ENCODE results near the gene PEAK1. TPM values are rescaled to one million over a fixed set of nuclear protein-coding genes. Genes with fewer than 3 reads are reported as not detected.

Gene PEAK1
- polyA plus RNA-seq, 1 experiment: 40.7 TPM

- no peak for DNase-seq (ENCODE audit: low read depth)
- Histone ChIP-seq H3K4me3 (ENCODE audit: low read depth, low read length) (no peak overlapping the region), H3K36me3 (ENCODE audit: control insufficient read depth, insufficient read depth, low read length) (no peaks in the 10 kb centered on the region), H3K27me3 (ENCODE audit: control insufficient read depth, insufficient read depth, low read length) (no peaks in the 10 kb centered on the region)
- ChIA-PET CTCF (no interaction called here), POLR2A (no interaction called here)
- no peak for TF ChIP-seq CTCF (IDR thresholded peaks at IDR 0.05; ENCODE audit: insufficient read depth, low read depth, low read length)
Measured at GRCh38 chr15:77414789-77415442, 5.0 kb downstream of the PEAK1 start.

GRCh38 chr15:77413699-77414349 is 6.1 kb downstream of the PEAK1 start:
- TF ChIP-seq CTCF (IDR thresholded peaks at IDR 0.05; ENCODE audit: insufficient read depth, low read depth, low read length): no peak
- ChIA-PET POLR2A (interaction anchor here (0.6 kb wide), 1 partner anchor 17 kb away, joined by 6 read pairs; no protein-coding TSS in a partner anchor), CTCF (no interaction called here)
- Histone ChIP-seq H3K27me3 (ENCODE audit: control insufficient read depth, insufficient read depth, low read length) (no peaks in the 10 kb centered on the region), H3K36me3 (ENCODE audit: control insufficient read depth, insufficient read depth, low read length) (no peaks in the 10 kb centered on the region), H3K4me3 (ENCODE audit: low read depth, low read length) (no peak overlapping the region)
- no peak for DNase-seq (ENCODE audit: low read depth)

GRCh38 chr15:77412972-77413698 is 6.8 kb downstream of the PEAK1 start:
- DNase-seq (ENCODE audit: low read depth): no peak
- no peak for TF ChIP-seq CTCF (IDR thresholded peaks at IDR 0.05; ENCODE audit: insufficient read depth, low read depth, low read length)
- Histone ChIP-seq H3K27me3 (ENCODE audit: control insufficient read depth, insufficient read depth, low read length) (no peaks in the 10 kb centered on the region), H3K36me3 (ENCODE audit: control insufficient read depth, insufficient read depth, low read length) (no peaks in the 10 kb centered on the region), H3K4me3 (ENCODE audit: low read depth, low read length) (no peak overlapping the region)
- CTCF ChIA-PET: no interaction called here
- POLR2A ChIA-PET: interaction anchor here (0.5 kb wide), 1 partner anchor 1076 kb away, joined by 4 read pairs; the partner anchor contains the start of gene ISL2

GRCh38 chr15:77411619-77411976 is 8.3 kb downstream of the PEAK1 start:
- POLR2A ChIA-PET: no interaction called here
- no peak for TF ChIP-seq CTCF (IDR thresholded peaks at IDR 0.05; ENCODE audit: insufficient read depth, low read depth, low read length)
- Histone ChIP-seq H3K4me3 (ENCODE audit: low read depth, low read length) (no peak overlapping the region), H3K36me3 (ENCODE audit: control insufficient read depth, insufficient read depth, low read length) (no peaks in the 10 kb centered on the region), H3K27me3 (ENCODE audit: control insufficient read depth, insufficient read depth, low read length) (no peaks in the 10 kb centered on the region)
- no peak for DNase-seq (ENCODE audit: low read depth)
- CTCF ChIA-PET: interaction anchor here (0.6 to 1.5 kb wide), 3 partner anchors 10 to 389 kb away, joined by 3 read pairs; no protein-coding TSS in a partner anchor
